MM.1S (cell line): ENCODE data around the gene BICD1.

ENCODE experiments used
- EZH2phosphoT487 ChIP-seq: fragments of 300-600 bp; sonication (generic); IDR thresholded peaks from 2 replicates; pipeline ENCODE4 v1.6.1; 2018; ENCODE audit warnings: antibody characterized with exemption, low read length
- TF ChIP-seq, protein P1 (sequence below): fragments of 300-600 bp; sonication (generic); IDR thresholded peaks from 2 replicates; pipeline ENCODE4 v1.5.1; 2016; ENCODE audit warnings: antibody characterized with exemption, low read length, mixed read lengths

DNA sequence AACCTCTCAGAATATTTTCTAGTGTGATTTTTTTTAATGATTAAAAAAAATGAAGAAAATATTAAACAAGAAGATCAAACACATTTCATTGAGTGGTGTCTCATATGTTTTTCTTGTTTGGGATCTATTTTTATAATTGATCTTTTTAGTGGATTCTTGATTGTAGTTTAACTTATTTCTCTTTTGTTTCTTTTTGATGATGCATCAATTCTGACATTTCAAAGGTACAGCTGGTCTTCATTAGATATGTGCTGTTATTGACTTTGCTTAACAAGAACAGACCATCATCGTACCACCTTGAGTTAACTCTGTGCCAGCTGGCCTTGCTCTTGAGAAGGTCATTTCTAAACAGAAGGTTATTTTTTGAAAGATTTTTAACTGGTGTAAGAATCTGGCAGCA lies 246.9 kb downstream of the BICD1 start:
- TF ChIP-seq, protein P1, sequence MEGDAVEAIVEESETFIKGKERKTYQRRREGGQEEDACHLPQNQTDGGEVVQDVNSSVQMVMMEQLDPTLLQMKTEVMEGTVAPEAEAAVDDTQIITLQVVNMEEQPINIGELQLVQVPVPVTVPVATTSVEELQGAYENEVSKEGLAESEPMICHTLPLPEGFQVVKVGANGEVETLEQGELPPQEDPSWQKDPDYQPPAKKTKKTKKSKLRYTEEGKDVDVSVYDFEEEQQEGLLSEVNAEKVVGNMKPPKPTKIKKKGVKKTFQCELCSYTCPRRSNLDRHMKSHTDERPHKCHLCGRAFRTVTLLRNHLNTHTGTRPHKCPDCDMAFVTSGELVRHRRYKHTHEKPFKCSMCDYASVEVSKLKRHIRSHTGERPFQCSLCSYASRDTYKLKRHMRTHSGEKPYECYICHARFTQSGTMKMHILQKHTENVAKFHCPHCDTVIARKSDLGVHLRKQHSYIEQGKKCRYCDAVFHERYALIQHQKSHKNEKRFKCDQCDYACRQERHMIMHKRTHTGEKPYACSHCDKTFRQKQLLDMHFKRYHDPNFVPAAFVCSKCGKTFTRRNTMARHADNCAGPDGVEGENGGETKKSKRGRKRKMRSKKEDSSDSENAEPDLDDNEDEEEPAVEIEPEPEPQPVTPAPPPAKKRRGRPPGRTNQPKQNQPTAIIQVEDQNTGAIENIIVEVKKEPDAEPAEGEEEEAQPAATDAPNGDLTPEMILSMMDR: no peak
- TF ChIP-seq EZH2phosphoT487: no peak
